Measurements from ENCODE around the gene C16orf90.

GRCh38 chr16:3496386-3496785 lies 1.1 kb upstream of the C16orf90 start:
- TF ChIP-seq POLR2AphosphoS5 (IDR thresholded peaks at IDR 0.05) (no peak), CTCF (IDR thresholded peaks at IDR 0.05) (no peak), POLR2A (IDR thresholded peaks at IDR 0.05) (no peak)
